Parathyroid adenoma (tissue), 2 donors: ENCODE results near the gene FGD2.

ENCODE experiments used
- H2AFZ ChIP-seq: fragments of 300-600 bp; sonication (generic); one replicate; pipeline ENCODE4 v1.7.0; 2017; ENCODE audit warnings: antibody characterized with exemption, mild to moderate bottlenecking
- H3K27ac ChIP-seq: fragments of 300-600 bp; sonication (generic); one replicate; pipeline ENCODE4 v1.7.0; 2017
- H3K27me3 ChIP-seq: fragments of 300-600 bp; sonication (generic); one replicate; pipeline ENCODE4 v1.7.0; 2017; ENCODE audit warnings: low read length; ENCODE audit not compliant: control insufficient read depth, insufficient read depth
- H3K36me3 ChIP-seq: fragments of 300-600 bp; sonication (generic); one replicate; pipeline ENCODE4 v1.7.0; 2017; ENCODE audit warnings: low read length; ENCODE audit not compliant: control insufficient read depth, insufficient read depth
- H3K4me1 ChIP-seq: fragments of 300-600 bp; sonication (generic); one replicate; pipeline ENCODE4 v1.7.0; 2017; ENCODE audit warnings: control low read depth
- H3K4me2 ChIP-seq: fragments of 300-600 bp; sonication (generic); one replicate; pipeline ENCODE4 v1.7.0; 2017; ENCODE audit warnings: low read length
- H3K4me3 ChIP-seq: fragments of 300-600 bp; sonication (generic); one replicate; pipeline ENCODE4 v1.7.0; 2017; ENCODE audit warnings: low read depth, low read length
- H3K79me2 ChIP-seq: fragments of 300-600 bp; sonication (generic); one replicate; pipeline ENCODE4 v1.7.0; 2017; ENCODE audit warnings: control low read depth
- H3K9ac ChIP-seq: fragments of 300-600 bp; sonication (generic); one replicate; pipeline ENCODE4 v1.7.0; 2017; ENCODE audit warnings: mild to moderate bottlenecking
- H3K9me3 ChIP-seq: fragments of 300-600 bp; sonication (generic); one replicate; pipeline ENCODE4 v1.7.0; 2017; ENCODE audit warnings: low read length; ENCODE audit not compliant: control insufficient read depth
- CTCF ChIP-seq: fragments of 300-600 bp; sonication (generic); IDR thresholded peaks from one replicate; pipeline ENCODE4 v1.7.0; 2017; ENCODE audit warnings: antibody characterized with exemption, mild to moderate bottlenecking
- donor health status: primary hyperparathyroidism.

The FGD2 gene

GRCh38 chr6:37068356-37069270 lies 63.2 kb downstream of the FGD2 start:
- Histone ChIP-seq H2AFZ (no peak overlapping the region), H3K4me3 (no peak overlapping the region), H3K4me1 (no peaks in the 10 kb centered on the region), H3K79me2 (no peaks in the 10 kb centered on the region), H3K27me3 (no peaks in the 10 kb centered on the region), H3K27ac (no peak overlapping the region), H3K36me3 (no peaks in the 10 kb centered on the region), H3K9me3 (no peaks in the 10 kb centered on the region), H3K4me2 (no peak overlapping the region), H3K9ac (no peak overlapping the region)
- TF ChIP-seq CTCF = no peak

GRCh38 chr6:37069639-37070038 lies 64.2 kb downstream of the FGD2 start:
- H3K9me3 ChIP-seq = no peaks in the 10 kb centered on the region
- H3K27ac ChIP-seq = no peak overlapping the region
- no peak overlapping the region for H3K9ac ChIP-seq
- no peaks in the 10 kb centered on the region for H3K4me1 ChIP-seq
- no peak overlapping the region for H3K4me2 ChIP-seq
- H3K4me3 ChIP-seq = no peak overlapping the region
- H3K36me3 ChIP-seq = no peaks in the 10 kb centered on the region
- no peaks in the 10 kb centered on the region for H3K79me2 ChIP-seq
- no peak overlapping the region for H2AFZ ChIP-seq
- no peak for TF ChIP-seq CTCF
- no peaks in the 10 kb centered on the region for H3K27me3 ChIP-seq

GRCh38 chr6:37072526-37072925 lies 67.1 kb downstream of the FGD2 start:
- H3K27ac ChIP-seq = no peak overlapping the region
- no peaks in the 10 kb centered on the region for H3K4me1 ChIP-seq
- no peak overlapping the region for H3K4me2 ChIP-seq
- H3K9ac ChIP-seq = no peak overlapping the region
- no peaks in the 10 kb centered on the region for H3K27me3 ChIP-seq
- no peak for TF ChIP-seq CTCF
- no peaks in the 10 kb centered on the region for H3K36me3 ChIP-seq
- H3K4me3 ChIP-seq = no peak overlapping the region
- no peaks in the 10 kb centered on the region for H3K9me3 ChIP-seq
- no peak overlapping the region for H2AFZ ChIP-seq
- H3K79me2 ChIP-seq = no peaks in the 10 kb centered on the region

DNA sequence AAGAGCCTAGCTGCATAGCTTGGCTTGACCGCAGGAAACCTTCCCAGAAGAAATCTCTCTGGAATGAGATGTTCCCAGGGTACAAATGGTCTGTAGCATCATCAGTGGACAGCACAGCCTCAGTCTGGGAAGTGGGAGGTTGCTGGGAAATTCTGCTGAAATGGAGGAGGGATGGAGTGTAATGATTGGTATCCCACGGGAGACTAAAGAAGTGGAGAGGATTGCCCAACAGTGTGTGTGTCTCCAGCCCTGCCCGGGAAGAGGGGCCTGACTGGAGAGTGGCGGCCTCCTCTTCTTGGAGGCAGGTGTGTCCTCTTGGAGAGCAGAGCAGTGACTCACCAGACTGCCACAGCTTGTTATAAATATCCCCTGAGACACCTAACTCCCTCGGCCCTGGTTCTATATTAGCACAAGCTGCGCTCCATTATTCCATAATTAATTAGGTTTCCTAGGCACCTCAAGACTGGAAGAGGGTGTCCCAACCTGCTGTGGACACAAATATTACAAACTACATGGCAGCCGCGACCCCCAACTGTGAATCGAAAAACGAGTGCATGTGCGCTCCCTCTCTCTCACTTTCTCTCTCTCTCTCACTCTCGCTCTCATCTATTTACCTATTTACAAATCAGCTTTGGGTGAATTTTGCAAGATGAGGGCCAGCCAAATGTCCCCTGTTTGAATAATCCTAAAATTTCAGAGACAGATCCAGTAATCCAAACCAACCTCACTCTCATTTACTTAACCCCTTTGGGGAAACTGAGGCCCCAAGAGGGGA lies 68.8 kb downstream of the FGD2 start:
- no peak overlapping the region for H3K27ac ChIP-seq
- H3K4me2 ChIP-seq = no peak overlapping the region
- H3K9me3 ChIP-seq = no peaks in the 10 kb centered on the region
- H3K27me3 ChIP-seq = no peaks in the 10 kb centered on the region
- no peak overlapping the region for H3K9ac ChIP-seq
- H3K4me3 ChIP-seq = no peak overlapping the region
- no peak for TF ChIP-seq CTCF
- no peaks in the 10 kb centered on the region for H3K4me1 ChIP-seq
- H2AFZ ChIP-seq = no peak overlapping the region
- H3K36me3 ChIP-seq = no peaks in the 10 kb centered on the region
- H3K79me2 ChIP-seq = no peaks in the 10 kb centered on the region
